ENCODE data around the gene CFAP141. TPM values are rescaled to one million over a fixed set of nuclear protein-coding genes. Genes with fewer than 3 reads are reported as not detected.
"Not testable (repeated sequence)": the region's sequence is repeated elsewhere in the genome, so short reads cannot be mapped to it uniquely, and the experiment has no call there.

Gene CFAP141
- total RNA-seq (2014; rRNA removed; shearing (Covaris generic)) = not detected in 2 replicates
- not detected in 2 replicates for polyA plus RNA-seq (2015; cell fraction: cytosol; rRNA removed)
- polyA plus RNA-seq (2015; cell fraction: nucleus; rRNA removed) = not detected in 2 replicates

GRCh38 chr1:154206196-154206595, at the start of gene CFAP141:
TSS of gene CFAP141 (minus strand) at chr1:154206333. CDS start at chr1:154206307, 26 bp downstream.
- DNase-seq (ENCODE audit: low read depth) = peak; percentile 44

GRCh38 chr1:154253671-154254070, 47.5 kb upstream of the CFAP141 start:
- no peak for DNase-seq (ENCODE audit: low read depth)

- no peak for DNase-seq (ENCODE audit: low read depth)
Measured at GRCh38 chr1:154241703-154242351, 35.7 kb upstream of the CFAP141 start.

- DNase-seq (ENCODE audit: low read depth) = no peak
Measured at GRCh38 chr1:154240294-154240833, 34.2 kb upstream of the CFAP141 start.

- no peak for DNase-seq (ENCODE audit: low read depth)
Measured at GRCh38 chr1:154239491-154239890, 33.4 kb upstream of the CFAP141 start.

GRCh38 chr1:154237880-154238506, 31.9 kb upstream of the CFAP141 start:
- no peak for DNase-seq (ENCODE audit: low read depth)

- DNase-seq (ENCODE audit: low read depth) = no peak
Measured at GRCh38 chr1:154237435-154237834, 31.3 kb upstream of the CFAP141 start.

- DNase-seq (ENCODE audit: low read depth) = no peak
Measured at GRCh38 chr1:154236855-154237254, 30.7 kb upstream of the CFAP141 start.

GRCh38 chr1:154233127-154233526, 27.0 kb upstream of the CFAP141 start:
- not testable (repeated sequence) for DNase-seq (ENCODE audit: low read depth)

GRCh38 chr1:154231112-154231511, 25.0 kb upstream of the CFAP141 start:
- DNase-seq (ENCODE audit: low read depth) = not testable (repeated sequence)

GRCh38 chr1:154225370-154225769, 19.2 kb upstream of the CFAP141 start:
- DNase-seq (ENCODE audit: low read depth) = no peak

- DNase-seq (ENCODE audit: low read depth) = no peak
Measured at GRCh38 chr1:154223621-154224020, 17.5 kb upstream of the CFAP141 start.

- no peak for DNase-seq (ENCODE audit: low read depth)
Measured at GRCh38 chr1:154222918-154223317, 16.8 kb upstream of the CFAP141 start.

- no peak for DNase-seq (ENCODE audit: low read depth)
Measured at GRCh38 chr1:154222518-154222917, 16.4 kb upstream of the CFAP141 start.

GRCh38 chr1:154221278-154222001, 15.3 kb upstream of the CFAP141 start:
- peak; percentile 17 for DNase-seq (ENCODE audit: low read depth)

GRCh38 chr1:154220970-154221277, 14.8 kb upstream of the CFAP141 start:
- DNase-seq (ENCODE audit: low read depth) = no peak

GRCh38 chr1:154220071-154220969, 14.2 kb upstream of the CFAP141 start, which contains the start of gene UBAP2L:
TSS of gene UBAP2L (plus strand) at chr1:154220955. CDS start at chr1:154225124, 4,169 bp downstream.
- peak; percentile 99 for DNase-seq (ENCODE audit: low read depth)

- DNase-seq (ENCODE audit: low read depth) = no peak
Measured at GRCh38 chr1:154219541-154219940, 13.4 kb upstream of the CFAP141 start.

- no peak for DNase-seq (ENCODE audit: low read depth)
Measured at GRCh38 chr1:154218545-154218944, 12.4 kb upstream of the CFAP141 start.

- DNase-seq (ENCODE audit: low read depth) = peak; percentile 86
Measured at GRCh38 chr1:154213274-154213673, 7.1 kb upstream of the CFAP141 start.

- no peak for DNase-seq (ENCODE audit: low read depth)
Measured at GRCh38 chr1:154212083-154212482, 6.0 kb upstream of the CFAP141 start.
